Measurements from ENCODE around the gene PDE1C. TPM values are rescaled to one million over a fixed set of nuclear protein-coding genes. Genes with fewer than 3 reads are reported as not detected.

Gene PDE1C
- total RNA-seq, 2 donors from 2014 or later, result 35.7 to 47.8 TPM

- H3K27ac ChIP-seq, result peak overlapping the region; percentile 78 to 81
- H3K27me3 ChIP-seq, result no peaks in the 10 kb centered on the region
- H3K36me3 ChIP-seq, result no peaks in the 10 kb centered on the region
- TF ChIP-seq CTCF (IDR thresholded peaks at IDR 0.05), result no peak
- H3K4me3 ChIP-seq, result no peak overlapping the region
- H3K4me1 ChIP-seq, result peaks cover 0 to 52% of the 10 kb centered on the region in 2 donors
- DNase-seq (ENCODE audit: low spot score), result no peak
- H3K9me3 ChIP-seq, result no peaks in the 10 kb centered on the region
Observed at GRCh38 chr7:31885171-31885570, 185.0 kb downstream of the PDE1C start.

DNA sequence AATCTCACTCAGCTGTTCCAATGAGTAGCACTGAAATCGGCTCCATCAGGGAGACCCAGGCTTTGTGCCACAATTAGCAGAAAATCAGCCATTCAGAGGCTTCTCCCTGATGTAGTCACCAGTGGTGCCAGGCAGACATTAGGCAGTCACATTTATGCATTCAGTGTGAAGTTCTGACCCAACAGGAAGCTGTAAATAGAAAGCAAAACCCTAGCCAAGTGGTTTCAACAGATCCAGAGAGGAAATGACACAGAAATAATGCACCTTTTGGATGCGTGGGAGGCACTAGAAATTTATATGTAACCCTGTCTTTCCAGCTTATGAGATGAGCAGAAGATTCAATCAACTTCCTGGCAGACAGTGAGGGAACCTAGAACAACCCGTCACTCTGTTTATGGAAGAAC is 186.4 kb downstream of the PDE1C start:
- no peak overlapping the region for H3K4me3 ChIP-seq

GRCh38 chr7:31882187-31882586 is 188.0 kb downstream of the PDE1C start:
- Histone ChIP-seq H3K27me3 (no peaks in the 10 kb centered on the region), H3K9me3 (no peaks in the 10 kb centered on the region), H3K4me3 (no peak overlapping the region), H3K4me1 (peaks cover 0 to 43% of the 10 kb centered on the region in 2 donors), H3K36me3 (no peaks in the 10 kb centered on the region), H3K27ac (peak overlapping the region; percentile 78 to 81)
- DNase-seq (ENCODE audit: low spot score), result peak; percentile 70
- peak in 1 of 2 donors; percentile 43 for TF ChIP-seq CTCF (IDR thresholded peaks at IDR 0.05)

More for the DNA sequence above, 186.4 kb downstream of the PDE1C start:
- H3K4me1 ChIP-seq, result peaks cover 0 to 43% of the 10 kb centered on the region in 2 donors
- H3K9me3 ChIP-seq, result no peaks in the 10 kb centered on the region
- peak overlapping the region; percentile 78 to 81 for H3K27ac ChIP-seq
- TF ChIP-seq CTCF (IDR thresholded peaks at IDR 0.05), result no peak
- no peaks in the 10 kb centered on the region for H3K36me3 ChIP-seq
- H3K27me3 ChIP-seq, result no peaks in the 10 kb centered on the region
- no peak for DNase-seq (ENCODE audit: low spot score)

- DNase-seq (ENCODE audit: low spot score), result no peak
- no peak for TF ChIP-seq CTCF (IDR thresholded peaks at IDR 0.05)
- Histone ChIP-seq H3K27me3 (no peaks in the 10 kb centered on the region), H3K36me3 (no peaks in the 10 kb centered on the region), H3K4me1 (peaks cover 0 to 30% of the 10 kb centered on the region in 2 donors), H3K9me3 (no peaks in the 10 kb centered on the region), H3K4me3 (no peak overlapping the region), H3K27ac (no peak overlapping the region)
Observed at GRCh38 chr7:31878875-31879274, 191.3 kb downstream of the PDE1C start.

DNA sequence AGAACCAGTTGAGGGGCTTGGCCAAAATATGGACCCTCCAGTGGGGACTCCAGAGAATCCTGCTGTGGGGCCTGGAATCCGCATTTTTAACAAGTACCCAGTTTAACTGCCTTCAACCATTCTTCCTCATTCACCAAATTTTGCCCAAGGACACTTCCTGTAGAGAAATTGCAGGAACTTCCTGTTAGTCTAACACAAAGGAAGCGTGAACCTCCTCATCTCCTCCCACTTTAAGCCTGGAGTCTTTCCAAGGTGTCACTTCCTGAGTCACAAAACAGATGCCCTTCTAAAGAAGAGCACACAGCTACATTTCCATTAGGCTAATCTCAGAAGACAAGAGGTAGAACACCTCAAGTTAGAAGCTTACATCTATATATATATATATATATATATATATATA is 194.8 kb downstream of the PDE1C start:
- Histone ChIP-seq H3K27ac (peak overlapping the region; percentile 36 to 62), H3K27me3 (no peaks in the 10 kb centered on the region), H3K36me3 (peaks cover 11% of the 10 kb centered on the region), H3K4me1 (peaks cover 0 to 8% of the 10 kb centered on the region in 2 donors), H3K4me3 (no peak overlapping the region), H3K9me3 (no peaks in the 10 kb centered on the region)
- no peak for DNase-seq (ENCODE audit: low spot score)
- TF ChIP-seq CTCF (IDR thresholded peaks at IDR 0.05), result no peak

All from right atrium auricular region (tissue), 2 donors.